KMS-11 (cell line): ENCODE data around the gene TRPC4.

Experiments used
- H2AFZ ChIP-seq: fragments of 200-600 bp; sonication (generic); 2 replicates; pipeline ENCODE4 v1.6.1; 2016; ENCODE audit warnings: antibody characterized with exemption, mixed run types, low read depth
- H3K27ac ChIP-seq: fragments of 200-600 bp; sonication (generic); 2 replicates; pipeline ENCODE4 v1.6.1; 2016; ENCODE audit warnings: mild to moderate bottlenecking, mixed run types
- H3K27me3 ChIP-seq: fragments of 200-600 bp; sonication (generic); 2 replicates; pipeline ENCODE4 v1.6.1; 2017; ENCODE audit warnings: mild to moderate bottlenecking, low read depth, mixed run types, moderate library complexity; ENCODE audit not compliant: insufficient read depth
- H3K36me3 ChIP-seq: fragments of 200-600 bp; sonication (generic); 2 replicates; pipeline ENCODE4 v1.6.1; 2017; ENCODE audit warnings: mild to moderate bottlenecking, mixed run types; ENCODE audit not compliant: insufficient read depth
- H3K4me1 ChIP-seq: fragments of 200-600 bp; sonication (generic); 2 replicates; pipeline ENCODE4 v1.6.1; 2016; ENCODE audit warnings: mild to moderate bottlenecking, low read depth, mixed run types; ENCODE audit not compliant: poor library complexity, severe bottlenecking
- H3K4me2 ChIP-seq: fragments of 200-600 bp; sonication (generic); 2 replicates; pipeline ENCODE4 v1.7.0; 2016; ENCODE audit warnings: mild to moderate bottlenecking, mixed run types
- H3K4me3 ChIP-seq: fragments of 200-600 bp; sonication (generic); IDR thresholded peaks from 2 replicates; pipeline ENCODE4 v1.6.1; 2017; ENCODE audit warnings: low read depth, low read length, mixed read lengths; ENCODE audit not compliant: insufficient read depth
- H3K79me2 ChIP-seq: fragments of 200-600 bp; sonication (generic); 2 replicates; pipeline ENCODE4 v1.6.1; 2016; ENCODE audit warnings: low read depth, mixed run types; ENCODE audit not compliant: insufficient read depth
- H3K9ac ChIP-seq: fragments of 200-600 bp; sonication (generic); 2 replicates; pipeline ENCODE4 v1.6.1; 2016; ENCODE audit warnings: mild to moderate bottlenecking, mixed run types
- H4K20me1 ChIP-seq: fragments of 200-600 bp; sonication (generic); 2 replicates; pipeline ENCODE4 v1.6.1; 2016; ENCODE audit warnings: mild to moderate bottlenecking, mixed run types; ENCODE audit not compliant: insufficient read depth
- TF ChIP-seq, protein P1 (sequence below): fragments of 200-600 bp; sonication (generic); conservative IDR thresholded peaks from 2 replicates; pipeline ENCODE4 v1.6.1; 2017; ENCODE audit warnings: low read depth, mild to moderate bottlenecking, antibody characterized with exemption, low read length, moderate library complexity, mixed read lengths

The TRPC4 gene

GRCh38 chr13:37608750-37609339, 260.7 kb downstream of the TRPC4 start:
- Histone ChIP-seq H3K27me3 (no peaks in the 10 kb centered on the region), H3K27ac (no peak overlapping the region), H3K4me3 (no peak overlapping the region), H3K4me2 (no peak overlapping the region), H3K4me1 (no peaks in the 10 kb centered on the region), H3K36me3 (no peaks in the 10 kb centered on the region), H2AFZ (no peak overlapping the region), H4K20me1 (no peaks in the 10 kb centered on the region), H3K9ac (no peak overlapping the region), H3K79me2 (no peaks in the 10 kb centered on the region)
- TF ChIP-seq, protein P1, sequence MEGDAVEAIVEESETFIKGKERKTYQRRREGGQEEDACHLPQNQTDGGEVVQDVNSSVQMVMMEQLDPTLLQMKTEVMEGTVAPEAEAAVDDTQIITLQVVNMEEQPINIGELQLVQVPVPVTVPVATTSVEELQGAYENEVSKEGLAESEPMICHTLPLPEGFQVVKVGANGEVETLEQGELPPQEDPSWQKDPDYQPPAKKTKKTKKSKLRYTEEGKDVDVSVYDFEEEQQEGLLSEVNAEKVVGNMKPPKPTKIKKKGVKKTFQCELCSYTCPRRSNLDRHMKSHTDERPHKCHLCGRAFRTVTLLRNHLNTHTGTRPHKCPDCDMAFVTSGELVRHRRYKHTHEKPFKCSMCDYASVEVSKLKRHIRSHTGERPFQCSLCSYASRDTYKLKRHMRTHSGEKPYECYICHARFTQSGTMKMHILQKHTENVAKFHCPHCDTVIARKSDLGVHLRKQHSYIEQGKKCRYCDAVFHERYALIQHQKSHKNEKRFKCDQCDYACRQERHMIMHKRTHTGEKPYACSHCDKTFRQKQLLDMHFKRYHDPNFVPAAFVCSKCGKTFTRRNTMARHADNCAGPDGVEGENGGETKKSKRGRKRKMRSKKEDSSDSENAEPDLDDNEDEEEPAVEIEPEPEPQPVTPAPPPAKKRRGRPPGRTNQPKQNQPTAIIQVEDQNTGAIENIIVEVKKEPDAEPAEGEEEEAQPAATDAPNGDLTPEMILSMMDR: peak; percentile 29; the same call in 1 of the 2 replicates

- no peaks in the 10 kb centered on the region for H3K4me1 ChIP-seq
- TF ChIP-seq, protein P1: 0 out of 2 replicates have a peak, but pooled peaks have one; percentile 29
- H3K27ac ChIP-seq: no peak overlapping the region
- H2AFZ ChIP-seq: no peak overlapping the region
- H3K79me2 ChIP-seq: no peaks in the 10 kb centered on the region
- no peak overlapping the region for H3K9ac ChIP-seq
- H4K20me1 ChIP-seq: no peaks in the 10 kb centered on the region
- H3K27me3 ChIP-seq: no peaks in the 10 kb centered on the region
- no peak overlapping the region for H3K4me3 ChIP-seq
- H3K4me2 ChIP-seq: no peak overlapping the region
- H3K36me3 ChIP-seq: no peaks in the 10 kb centered on the region
These were observed 266.7 kb downstream of the TRPC4 start for GRCh38 chr13:37602733-37603381.

DNA sequence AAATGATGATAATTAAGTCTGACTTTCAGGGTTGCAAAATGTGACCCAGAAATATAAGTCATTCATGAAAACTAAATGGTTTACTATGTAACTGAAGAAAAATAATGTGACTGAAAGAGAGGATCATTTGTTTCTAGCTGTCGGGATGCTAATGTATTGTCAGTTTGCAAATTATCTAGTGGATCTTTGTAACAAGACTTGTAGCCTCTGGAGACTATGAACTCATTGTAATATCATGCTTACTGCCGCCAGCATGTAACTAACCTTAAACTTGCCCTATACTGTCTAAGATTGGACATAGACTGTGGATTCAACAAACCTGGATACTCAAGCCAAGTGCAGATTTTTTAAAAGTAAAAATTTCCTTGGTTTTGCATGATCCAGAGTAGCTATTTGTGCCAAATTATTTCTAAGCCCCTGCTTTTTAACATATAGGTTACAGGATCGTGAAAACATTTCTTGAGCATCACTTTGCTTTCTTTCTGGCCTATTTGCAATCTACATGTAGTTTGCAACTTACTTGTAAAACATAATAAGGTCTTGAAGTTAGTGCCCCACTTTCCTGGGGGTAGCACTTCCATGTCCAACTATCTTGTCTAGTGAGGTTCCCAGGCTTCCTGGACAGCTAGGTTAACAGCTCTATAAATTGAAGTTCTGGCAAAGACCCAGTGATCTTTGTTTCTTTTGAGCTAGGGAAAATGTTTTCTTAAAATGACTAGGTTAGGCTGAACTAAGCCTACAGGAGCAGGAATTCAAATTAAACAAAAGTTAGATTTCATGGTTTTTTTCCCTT, 267.7 kb downstream of the TRPC4 start:
- H3K9ac ChIP-seq: no peak overlapping the region
- H3K4me2 ChIP-seq: no peak overlapping the region
- TF ChIP-seq, protein P1: no peak
- no peaks in the 10 kb centered on the region for H3K79me2 ChIP-seq
- no peaks in the 10 kb centered on the region for H3K27me3 ChIP-seq
- no peaks in the 10 kb centered on the region for H3K36me3 ChIP-seq
- H2AFZ ChIP-seq: no peak overlapping the region
- no peak overlapping the region for H3K4me3 ChIP-seq
- no peak overlapping the region for H3K27ac ChIP-seq
- H4K20me1 ChIP-seq: no peaks in the 10 kb centered on the region
- no peaks in the 10 kb centered on the region for H3K4me1 ChIP-seq

DNA sequence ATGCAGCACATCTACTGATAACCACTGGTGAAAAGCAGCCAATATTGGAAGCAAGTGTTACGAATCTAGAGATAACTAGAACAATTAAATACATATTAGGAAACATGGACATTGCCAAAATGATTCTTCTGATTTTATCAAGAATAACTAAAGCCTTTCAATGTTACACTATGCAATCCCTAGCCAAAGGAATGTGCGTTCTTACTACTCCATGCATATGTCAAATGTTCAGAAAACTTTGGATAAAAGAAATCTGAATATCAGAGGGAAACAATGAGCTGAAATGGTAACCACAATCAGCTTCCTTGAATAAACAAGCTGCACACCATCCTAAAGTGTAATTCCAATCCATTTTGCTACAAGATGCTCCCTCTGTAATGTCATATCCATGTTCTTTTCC, 270.1 kb downstream of the TRPC4 start:
- Histone ChIP-seq H3K27ac (no peak overlapping the region), H3K4me1 (no peaks in the 10 kb centered on the region), H3K4me3 (no peak overlapping the region), H3K27me3 (no peaks in the 10 kb centered on the region), H3K4me2 (no peak overlapping the region), H3K9ac (no peak overlapping the region), H3K79me2 (no peaks in the 10 kb centered on the region), H2AFZ (no peak overlapping the region), H3K36me3 (no peaks in the 10 kb centered on the region), H4K20me1 (no peaks in the 10 kb centered on the region)
- TF ChIP-seq, protein P1: no peak
